ENCODE data around the gene NME9. TPM values are rescaled to one million over a fixed set of nuclear protein-coding genes. Genes with fewer than 3 reads are reported as not detected.

The NME9 gene
- total RNA-seq, 1 donor from 2014 or later, result 1.0 TPM

GRCh38 chr3:138362538-138362937, 32.9 kb upstream of the NME9 start:
- DNase-seq (ENCODE audit: low read depth), result no peak

GRCh38 chr3:138361561-138361971, 31.9 kb upstream of the NME9 start:
- DNase-seq (ENCODE audit: low read depth), result peak; percentile 95

DNA sequence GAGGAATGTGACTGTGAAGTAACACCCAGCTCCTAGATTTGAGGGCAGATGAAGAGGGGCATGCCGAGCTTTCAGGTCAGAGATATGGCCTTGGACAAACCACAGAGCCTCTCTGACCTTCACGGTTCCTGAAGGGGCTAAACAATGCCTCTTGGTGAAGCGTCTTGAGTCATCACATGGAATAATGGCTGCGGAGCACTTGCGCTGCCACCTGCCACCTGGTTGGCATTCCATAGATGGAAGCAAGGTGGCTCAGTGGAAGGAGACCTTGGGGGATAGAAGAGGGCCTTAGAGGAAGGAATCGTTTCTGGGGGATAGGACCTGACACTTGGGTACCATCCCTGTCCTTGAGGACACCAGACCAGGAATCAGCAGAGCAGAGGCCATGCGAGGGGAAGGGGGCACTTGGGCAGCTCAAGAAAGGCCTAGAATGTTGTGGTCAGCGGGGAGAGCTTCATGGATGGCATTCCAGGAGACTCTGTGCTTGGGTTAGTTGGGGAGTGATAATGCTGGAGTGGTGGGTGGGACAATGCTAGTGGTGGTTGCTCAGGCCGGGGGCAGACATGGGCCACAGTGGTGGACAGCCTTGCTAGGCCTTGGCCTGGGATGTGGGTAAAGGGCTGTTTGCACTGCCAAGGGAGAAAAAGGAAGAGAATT, 31.3 kb upstream of the NME9 start:
- no peak for DNase-seq (ENCODE audit: low read depth)

- no peak for DNase-seq (ENCODE audit: low read depth)
Measured at GRCh38 chr3:138359919-138360868, 30.5 kb upstream of the NME9 start.

GRCh38 chr3:138359148-138359918, 29.7 kb upstream of the NME9 start:
- DNase-seq (ENCODE audit: low read depth), result no peak

DNA sequence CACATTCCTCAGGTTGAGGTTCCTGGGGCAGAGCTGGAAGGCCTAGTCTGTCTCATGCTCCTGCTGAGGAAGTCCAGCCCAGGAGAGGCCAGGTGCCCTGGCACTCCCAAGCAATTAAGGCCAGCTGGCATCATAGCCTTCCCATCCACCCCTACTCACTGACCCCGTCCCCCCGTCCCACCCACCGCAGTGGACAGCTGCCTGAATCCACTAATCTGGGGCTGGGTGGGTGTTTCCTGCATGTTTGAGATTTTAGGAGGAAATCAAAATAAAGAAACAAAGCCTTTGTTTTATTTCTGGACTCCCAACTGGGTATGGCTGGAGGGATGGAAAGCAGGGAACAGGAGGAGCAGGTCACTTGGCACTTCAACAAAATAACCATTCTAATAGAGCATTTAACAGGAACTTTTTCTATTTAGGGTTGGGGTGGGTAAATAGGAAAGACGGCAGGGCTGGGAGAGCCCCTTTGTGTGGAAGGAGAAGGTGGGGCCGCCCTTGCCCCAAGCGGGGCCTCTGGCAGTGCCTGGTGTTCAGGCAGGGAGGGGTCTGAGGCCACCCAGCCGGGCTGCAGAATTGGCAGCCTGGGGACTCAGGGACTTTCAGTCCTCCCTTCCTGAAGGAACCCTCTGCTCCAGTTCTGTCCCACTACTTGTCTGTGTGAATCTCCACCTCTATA, 27.2 kb upstream of the NME9 start:
- DNase-seq (ENCODE audit: low read depth), result no peak

- no peak for DNase-seq (ENCODE audit: low read depth)
Measured at GRCh38 chr3:138355071-138355470, 25.4 kb upstream of the NME9 start.

GRCh38 chr3:138354376-138354775, 24.7 kb upstream of the NME9 start:
- DNase-seq (ENCODE audit: low read depth), result no peak

DNA sequence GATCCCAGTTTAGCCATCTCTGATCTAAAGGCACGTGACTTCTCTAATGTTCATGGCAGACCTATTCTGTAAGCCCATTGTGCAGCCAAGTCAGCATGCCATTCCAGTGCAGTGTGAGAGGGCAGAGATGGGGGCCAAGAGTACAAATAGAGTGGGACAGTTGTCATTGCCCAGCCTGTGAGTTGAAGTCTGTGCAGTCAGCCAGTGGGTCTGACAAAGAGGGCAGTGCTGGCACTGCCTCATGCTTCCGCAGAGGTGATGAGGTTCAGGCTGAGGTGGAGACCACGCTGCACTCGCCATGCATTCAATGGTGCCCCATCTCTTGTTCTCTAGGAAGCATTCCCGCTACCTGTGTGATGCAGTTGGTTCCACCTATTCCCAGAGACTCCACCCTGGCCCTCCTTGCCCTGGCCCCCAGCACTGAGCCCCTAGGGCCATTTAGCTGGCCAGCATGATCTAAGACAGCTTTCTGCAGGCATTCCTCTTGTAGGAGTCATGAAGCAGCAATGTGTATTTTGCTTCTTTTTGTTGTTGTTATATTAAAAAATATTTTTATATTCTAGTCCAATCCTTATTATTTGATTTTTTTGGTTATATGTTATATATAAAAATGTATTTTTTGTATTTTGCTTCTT, 22.4 kb upstream of the NME9 start:
- DNase-seq (ENCODE audit: low read depth), result no peak

- peak; percentile 79 for DNase-seq (ENCODE audit: low read depth)
Measured at GRCh38 chr3:138351151-138351550, 21.5 kb upstream of the NME9 start.

DNA sequence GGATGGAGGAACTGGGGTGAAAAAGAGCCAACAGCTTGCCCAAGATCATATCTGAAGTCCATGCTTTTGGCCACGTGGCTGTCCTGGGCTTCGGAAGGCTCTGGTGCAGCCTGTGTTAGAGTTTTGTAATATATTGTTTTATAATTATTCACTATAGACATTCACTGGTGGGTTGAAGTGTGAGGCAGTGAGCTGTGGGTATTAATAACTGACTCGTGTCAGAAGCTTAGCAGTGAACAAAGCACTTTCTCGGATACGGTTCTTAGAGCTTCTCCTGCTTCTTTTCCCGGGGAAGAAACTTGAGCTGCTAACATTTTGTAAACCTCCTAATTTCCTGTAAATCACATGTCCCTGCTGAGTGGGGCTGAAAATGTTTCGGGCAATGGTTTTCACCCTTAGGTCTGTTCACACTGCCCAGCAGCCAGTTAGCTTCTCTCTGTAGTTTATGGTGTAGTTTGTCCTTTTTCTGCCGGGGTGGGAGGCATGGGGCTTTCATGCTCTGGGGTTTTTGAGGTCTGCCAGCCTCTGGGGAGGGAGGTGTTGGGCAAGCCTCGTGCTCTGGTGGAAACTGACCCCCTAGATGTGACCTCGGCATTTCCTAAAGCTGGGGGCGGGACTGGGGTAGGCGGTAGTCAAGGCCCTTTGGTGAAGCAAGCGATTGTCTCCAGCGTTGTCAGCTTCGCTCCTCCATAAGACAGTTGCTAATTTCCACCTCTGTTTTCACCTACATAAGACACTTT, 20.4 kb upstream of the NME9 start:
- peak; percentile 43 for DNase-seq (ENCODE audit: low read depth)

GRCh38 chr3:138348754-138349739, 19.4 kb upstream of the NME9 start:
- no peak for DNase-seq (ENCODE audit: low read depth)

- DNase-seq (ENCODE audit: low read depth), result peak; percentile 57
Measured at GRCh38 chr3:138347960-138348753, 18.5 kb upstream of the NME9 start, which contains the start of gene MRAS. Gene MRAS (plus strand): TSS chr3:138348579. CDS start chr3:138372884, 24,305 bp downstream.

GRCh38 chr3:138344754-138345153, 15.1 kb upstream of the NME9 start:
- DNase-seq (ENCODE audit: low read depth), result no peak

GRCh38 chr3:138340511-138340910, 10.9 kb upstream of the NME9 start:
- DNase-seq (ENCODE audit: low read depth), result no peak

DNA sequence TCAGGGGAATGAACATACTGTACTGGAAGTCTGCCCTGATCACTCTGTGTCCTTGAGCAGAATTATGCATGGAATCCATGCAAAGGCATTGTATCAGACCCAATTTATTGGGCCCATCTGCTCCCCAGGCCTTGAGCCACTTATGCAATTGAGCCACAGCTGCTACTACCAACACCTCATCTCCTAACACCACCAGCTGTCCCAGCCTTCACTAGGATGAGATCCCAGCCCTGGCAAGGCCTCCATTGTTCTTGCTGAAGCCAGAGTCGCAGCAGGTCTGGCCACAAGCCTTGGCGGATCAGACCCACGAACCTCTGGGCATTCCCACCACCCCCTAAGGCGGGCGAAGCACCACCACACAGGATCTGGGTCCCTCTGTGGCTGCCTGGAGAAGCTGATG, 9.2 kb upstream of the NME9 start:
- DNase-seq (ENCODE audit: low read depth), result no peak

DNA sequence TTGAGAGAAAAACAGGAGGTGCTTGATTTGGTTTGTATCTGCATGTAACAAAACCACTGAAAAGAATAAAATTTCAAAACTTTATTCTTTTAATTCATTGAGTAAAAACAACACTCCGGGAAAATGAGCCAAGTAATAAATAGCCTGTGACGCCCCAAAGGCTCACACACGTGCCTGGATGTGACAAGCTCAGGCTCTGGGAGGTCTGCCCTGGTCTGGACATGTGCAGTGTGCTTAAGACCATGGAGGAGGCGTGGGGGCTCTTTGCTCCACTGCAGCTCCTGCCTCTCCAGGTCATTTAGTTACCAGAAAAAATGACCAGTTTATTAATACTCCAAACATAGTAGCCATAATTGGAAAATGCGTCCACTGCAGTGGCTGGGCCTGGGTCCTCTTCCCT, 8.6 kb upstream of the NME9 start:
- DNase-seq (ENCODE audit: low read depth), result no peak

- DNase-seq (ENCODE audit: low read depth), result no peak
Measured at GRCh38 chr3:138336454-138336999, 6.9 kb upstream of the NME9 start.
